Right atrium auricular region (tissue), 2 donors: ENCODE measurements around the gene USP37. TPM values are rescaled to one million over a fixed set of nuclear protein-coding genes. Genes with fewer than 3 reads are reported as not detected.
"Not testable (repeated sequence)": the region's sequence is repeated elsewhere in the genome, so short reads cannot be mapped to it uniquely, and the experiment has no call there.

Experiments used
- DNase-seq: peaks from one replicate; pipeline ENCODE4 v3.0.0-alpha.2; 2019; ENCODE audit warnings: low spot score
- H3K27ac ChIP-seq, 2 donors: fragments of 200-600 bp; sonication (generic); 1 replicate in 1 of 2; 2 replicates in 1 of 2; pipeline ENCODE4 v1.5.1; 2016 to 2019
- H3K27me3 ChIP-seq, 2 donors: fragments of 200-600 bp; sonication (generic); one replicate each; pipeline versions ENCODE4 v1.5.1 to v1.6.0; 2017 to 2019
- H3K36me3 ChIP-seq: fragments of 200-600 bp; sonication (generic); one replicate; pipeline ENCODE4 v1.5.1; 2016
- H3K4me1 ChIP-seq, 2 donors: fragments of 200-600 bp; sonication (generic); one replicate each; pipeline versions ENCODE4 v1.5.1 to v1.6.0; 2017 to 2019
- H3K4me3 ChIP-seq, 2 donors: fragments of 200-600 bp; sonication (generic); 1 replicate in 1 of 2; 2 replicates in 1 of 2; pipeline ENCODE4 v1.5.1; 2017 to 2019; ENCODE audit warnings: mild to moderate bottlenecking in 1 of 2, moderate library complexity in 1 of 2
- H3K9me3 ChIP-seq, 2 donors: fragments of 200-600 bp; sonication (generic); one replicate each; pipeline ENCODE4 v1.5.1; 2019
- total RNA-seq, 2 donors: library from RNA; depleted of rRNA; stranded (reverse); fragments of >200 nt; gene quantifications; one replicate each; pipeline ENCODE4 v1.1.0, GENCODE V29; 2016
- TF ChIP-seq, protein P1 (sequence below), 2 donors: fragments of 200-600 bp; sonication (generic); IDR thresholded peaks; one replicate each; pipeline ENCODE4 v1.5.1; 2019; ENCODE audit warnings: antibody characterized with exemption in 2 of 2

USP37 gene
- total RNA-seq, 2 donors from 2014 or later, result 5.2 to 5.3 TPM

DNA sequence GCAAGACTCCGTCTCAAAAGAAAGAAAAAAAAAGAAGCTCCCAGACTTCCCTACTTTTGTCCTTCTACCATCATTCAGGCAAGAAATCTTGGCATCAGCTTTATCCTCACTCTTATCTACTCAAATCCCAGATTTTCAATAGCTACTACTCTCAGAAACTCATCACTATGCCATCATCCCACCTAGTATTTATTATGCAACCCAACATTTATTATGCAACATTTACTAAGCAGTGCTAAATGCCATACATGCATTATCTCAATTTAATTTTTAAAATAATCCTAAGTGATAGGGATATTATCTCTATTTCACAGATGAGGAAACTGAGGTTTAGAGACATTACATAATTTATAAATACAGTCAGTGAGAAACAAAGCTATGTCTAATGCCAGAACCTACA is 4.1 kb downstream of the USP37 start:
- DNase-seq, result no peak
- Histone ChIP-seq H3K27ac (no peak overlapping the region), H3K4me1 (peaks cover 0 to 13% of the 10 kb centered on the region in 2 donors), H3K36me3 (peaks cover 20% of the 10 kb centered on the region), H3K27me3 (no peaks in the 10 kb centered on the region), H3K9me3 (no peaks in the 10 kb centered on the region), H3K4me3 (no peak overlapping the region)
- TF ChIP-seq, protein P1, sequence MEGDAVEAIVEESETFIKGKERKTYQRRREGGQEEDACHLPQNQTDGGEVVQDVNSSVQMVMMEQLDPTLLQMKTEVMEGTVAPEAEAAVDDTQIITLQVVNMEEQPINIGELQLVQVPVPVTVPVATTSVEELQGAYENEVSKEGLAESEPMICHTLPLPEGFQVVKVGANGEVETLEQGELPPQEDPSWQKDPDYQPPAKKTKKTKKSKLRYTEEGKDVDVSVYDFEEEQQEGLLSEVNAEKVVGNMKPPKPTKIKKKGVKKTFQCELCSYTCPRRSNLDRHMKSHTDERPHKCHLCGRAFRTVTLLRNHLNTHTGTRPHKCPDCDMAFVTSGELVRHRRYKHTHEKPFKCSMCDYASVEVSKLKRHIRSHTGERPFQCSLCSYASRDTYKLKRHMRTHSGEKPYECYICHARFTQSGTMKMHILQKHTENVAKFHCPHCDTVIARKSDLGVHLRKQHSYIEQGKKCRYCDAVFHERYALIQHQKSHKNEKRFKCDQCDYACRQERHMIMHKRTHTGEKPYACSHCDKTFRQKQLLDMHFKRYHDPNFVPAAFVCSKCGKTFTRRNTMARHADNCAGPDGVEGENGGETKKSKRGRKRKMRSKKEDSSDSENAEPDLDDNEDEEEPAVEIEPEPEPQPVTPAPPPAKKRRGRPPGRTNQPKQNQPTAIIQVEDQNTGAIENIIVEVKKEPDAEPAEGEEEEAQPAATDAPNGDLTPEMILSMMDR (IDR thresholded peaks at IDR 0.05), result no peak

DNA sequence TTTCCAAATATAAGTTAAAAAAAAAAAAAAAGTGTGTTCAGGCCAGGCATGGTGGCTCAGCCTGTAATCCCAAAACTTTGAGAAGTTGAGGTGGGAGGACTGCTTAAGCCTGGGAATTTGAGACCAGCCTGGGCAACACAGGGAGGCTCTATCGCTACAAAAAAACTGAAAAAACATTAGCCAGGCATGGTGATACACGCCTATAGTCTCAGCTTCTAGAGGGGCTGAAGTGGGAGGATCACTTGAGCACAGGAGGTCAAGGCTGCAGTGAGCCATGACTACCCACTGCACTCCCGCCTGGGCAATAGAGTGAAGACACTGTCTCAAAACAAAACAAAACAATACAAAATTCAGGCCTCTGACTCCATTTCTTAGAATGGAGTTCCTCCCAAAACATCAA is 9.2 kb downstream of the USP37 start:
- Histone ChIP-seq H3K36me3 (peaks cover 43% of the 10 kb centered on the region), H3K4me3 (no peak overlapping the region), H3K9me3 (no peaks in the 10 kb centered on the region), H3K27ac (no peak overlapping the region), H3K27me3 (no peaks in the 10 kb centered on the region), H3K4me1 (no peaks in the 10 kb centered on the region)
- no peak for DNase-seq
- TF ChIP-seq, protein P1 (IDR thresholded peaks at IDR 0.05), result no peak

DNA sequence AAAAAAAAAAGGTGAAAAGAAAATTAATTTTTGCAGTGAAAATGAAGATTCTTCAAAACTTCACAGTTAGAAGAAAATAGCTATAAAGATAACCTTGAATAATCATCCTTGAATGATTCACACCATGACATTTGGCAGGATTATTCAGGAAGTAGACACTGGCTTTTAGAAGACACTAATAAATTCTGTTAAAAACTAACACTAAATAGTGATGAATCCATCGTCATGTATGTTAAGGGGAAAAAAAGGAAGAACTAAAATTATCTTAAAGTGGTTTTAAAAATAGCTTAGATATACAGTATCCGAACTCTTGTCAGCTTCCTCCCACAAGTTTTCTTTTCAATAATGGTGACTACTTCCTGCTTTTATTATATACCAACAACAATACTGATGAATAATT is 10.2 kb downstream of the USP37 start:
- Histone ChIP-seq H3K9me3 (no peaks in the 10 kb centered on the region), H3K36me3 (peaks cover 49% of the 10 kb centered on the region), H3K4me3 (no peak overlapping the region), H3K27me3 (no peaks in the 10 kb centered on the region), H3K4me1 (no peaks in the 10 kb centered on the region), H3K27ac (no peak overlapping the region)
- TF ChIP-seq, protein P1 (IDR thresholded peaks at IDR 0.05), result no peak
- DNase-seq, result no peak

- H3K27me3 ChIP-seq, result no peaks in the 10 kb centered on the region
- TF ChIP-seq, protein P1 (IDR thresholded peaks at IDR 0.05), result no peak
- H3K36me3 ChIP-seq, result peaks cover 57% of the 10 kb centered on the region
- no peak overlapping the region for H3K27ac ChIP-seq
- no peak overlapping the region for H3K4me3 ChIP-seq
- H3K4me1 ChIP-seq, result no peaks in the 10 kb centered on the region
- no peak for DNase-seq
- H3K9me3 ChIP-seq, result no peaks in the 10 kb centered on the region
Observed at GRCh38 chr2:218555527-218555926, 12.6 kb downstream of the USP37 start.

DNA sequence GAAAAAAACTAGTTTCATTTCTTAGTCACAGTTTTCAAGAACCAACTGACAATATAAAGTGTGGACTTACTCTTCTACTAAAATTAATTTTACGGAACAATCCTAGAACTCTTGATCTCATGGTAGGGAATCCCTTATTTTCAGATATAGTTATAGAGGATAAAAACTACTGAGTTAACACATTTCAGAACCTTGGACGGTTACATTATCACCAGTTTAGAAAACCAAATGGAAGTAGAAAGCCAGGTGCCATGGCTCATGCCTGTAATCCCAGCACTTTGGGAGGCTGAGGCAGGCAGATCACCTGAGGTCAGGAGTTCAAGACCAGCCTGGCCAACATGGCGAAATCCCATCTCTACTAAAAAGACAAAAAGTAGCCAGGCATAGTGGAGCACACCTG is 13.9 kb downstream of the USP37 start:
- H3K4me1 ChIP-seq, DNase-seq, H3K27me3 ChIP-seq, H3K9me3 ChIP-seq, H3K4me3 ChIP-seq, H3K27ac ChIP-seq: not testable (repeated sequence)
- peaks cover 48% of the 10 kb centered on the region for H3K36me3 ChIP-seq

GRCh38 chr2:218547978-218548377 is 20.2 kb downstream of the USP37 start:
- no peaks in the 10 kb centered on the region for H3K4me1 ChIP-seq
- no peak for DNase-seq
- H3K9me3 ChIP-seq, result no peaks in the 10 kb centered on the region
- H3K4me3 ChIP-seq, result no peak overlapping the region
- H3K27me3 ChIP-seq, result no peaks in the 10 kb centered on the region
- TF ChIP-seq, protein P1 (IDR thresholded peaks at IDR 0.05), result no peak
- no peak overlapping the region for H3K27ac ChIP-seq
- H3K36me3 ChIP-seq, result peaks cover 66% of the 10 kb centered on the region
